Measurements from ENCODE around the gene CARS2.

- TF ChIP-seq CTCF (IDR thresholded peaks at IDR 0.05) (no peak), POLR2A (IDR thresholded peaks at IDR 0.05) (no peak)
Measured at GRCh38 chr13:110643768-110644421, 62.0 kb downstream of the CARS2 start.

All from uterus (tissue), 2 donors.